Measurements from ENCODE around the gene CHN2. TPM values are rescaled to one million over a fixed set of nuclear protein-coding genes. Genes with fewer than 3 reads are reported as not detected.

Gene CHN2
- total RNA-seq, 1 experiment from 2014 or later: 5.1 TPM

- H3K9me3 Mint-ChIP-seq (ENCODE audit: unreplicated experiment): no peaks in the 10 kb centered on the region
- no peaks in the 10 kb centered on the region for H3K27me3 Mint-ChIP-seq (ENCODE audit: insufficient read depth, unreplicated experiment)
- peaks cover 8% of the 10 kb centered on the region for H3K4me1 Mint-ChIP-seq (ENCODE audit: insufficient read depth, unreplicated experiment)
- no peak overlapping the region for H3K27ac Mint-ChIP-seq (ENCODE audit: low read depth, unreplicated experiment)
- no peak overlapping the region for H3K4me3 Mint-ChIP-seq (ENCODE audit: unreplicated experiment)
- intact Hi-C loops (cut with micrococcal nuclease): no loop called here
- no peak for DNase-seq (ENCODE audit: unreplicated experiment)
- CTCF ChIA-PET: interaction anchor here (1.0 kb wide), 1 partner anchor 27 kb away, joined by 4 read pairs; no protein-coding TSS in a partner anchor
- POLR2A ChIA-PET: no interaction called here
- TF ChIP-seq CTCF (IDR thresholded peaks at IDR 0.05; ENCODE audit: unreplicated experiment): no peak
- BruUV-seq (replicated peaks): no TSS peak
- H3K36me3 Mint-ChIP-seq (ENCODE audit: insufficient read depth, unreplicated experiment): no peaks in the 10 kb centered on the region
Measured at GRCh38 chr7:29214816-29215215, 20.2 kb downstream of the CHN2 start.

GRCh38 chr7:29216128-29216527, 21.6 kb downstream of the CHN2 start:
- ChIA-PET CTCF (interaction anchor here (1.4 kb wide), 1 partner anchor 110 kb away, joined by 4 read pairs; no protein-coding TSS in a partner anchor), POLR2A (no interaction called here)
- H3K27ac Mint-ChIP-seq (ENCODE audit: low read depth, unreplicated experiment): no peak overlapping the region
- H3K4me3 Mint-ChIP-seq (ENCODE audit: unreplicated experiment): no peak overlapping the region
- H3K27me3 Mint-ChIP-seq (ENCODE audit: insufficient read depth, unreplicated experiment): no peaks in the 10 kb centered on the region
- no peak for TF ChIP-seq CTCF (IDR thresholded peaks at IDR 0.05; ENCODE audit: unreplicated experiment)
- H3K4me1 Mint-ChIP-seq (ENCODE audit: insufficient read depth, unreplicated experiment): peaks cover 8% of the 10 kb centered on the region
- H3K9me3 Mint-ChIP-seq (ENCODE audit: unreplicated experiment): no peaks in the 10 kb centered on the region
- no peaks in the 10 kb centered on the region for H3K36me3 Mint-ChIP-seq (ENCODE audit: insufficient read depth, unreplicated experiment)
- intact Hi-C loops (cut with micrococcal nuclease): no loop called here
- BruUV-seq (replicated peaks): no TSS peak
- DNase-seq (ENCODE audit: unreplicated experiment): no peak

- POLR2A ChIA-PET: no interaction called here
Measured at GRCh38 chr7:29217113-29217512, 22.5 kb downstream of the CHN2 start.

GRCh38 chr7:29224726-29225125, 30.2 kb downstream of the CHN2 start:
- CTCF ChIA-PET: no interaction called here
- H3K27me3 Mint-ChIP-seq (ENCODE audit: insufficient read depth, unreplicated experiment): no peaks in the 10 kb centered on the region
- POLR2A ChIA-PET: no interaction called here
- no peak overlapping the region for H3K4me3 Mint-ChIP-seq (ENCODE audit: unreplicated experiment)
- intact Hi-C loops (cut with micrococcal nuclease): no loop called here
- H3K36me3 Mint-ChIP-seq (ENCODE audit: insufficient read depth, unreplicated experiment): no peaks in the 10 kb centered on the region
- no peak for TF ChIP-seq CTCF (IDR thresholded peaks at IDR 0.05; ENCODE audit: unreplicated experiment)
- H3K27ac Mint-ChIP-seq (ENCODE audit: low read depth, unreplicated experiment): no peak overlapping the region
- H3K9me3 Mint-ChIP-seq (ENCODE audit: unreplicated experiment): no peaks in the 10 kb centered on the region
- peak; percentile 2 for DNase-seq (ENCODE audit: unreplicated experiment)
- H3K4me1 Mint-ChIP-seq (ENCODE audit: insufficient read depth, unreplicated experiment): no peaks in the 10 kb centered on the region
- BruUV-seq (replicated peaks): no TSS peak

More at GRCh38 chr7:29217113-29217512, 22.5 kb downstream of the CHN2 start:
- no peaks in the 10 kb centered on the region for H3K9me3 Mint-ChIP-seq (ENCODE audit: unreplicated experiment)
- no peaks in the 10 kb centered on the region for H3K36me3 Mint-ChIP-seq (ENCODE audit: insufficient read depth, unreplicated experiment)
- no peak for DNase-seq (ENCODE audit: unreplicated experiment)
- BruUV-seq (replicated peaks): no TSS peak
- intact Hi-C loops (cut with micrococcal nuclease): no loop called here
- no peak overlapping the region for H3K4me3 Mint-ChIP-seq (ENCODE audit: unreplicated experiment)
- H3K27ac Mint-ChIP-seq (ENCODE audit: low read depth, unreplicated experiment): no peak overlapping the region
- TF ChIP-seq CTCF (IDR thresholded peaks at IDR 0.05; ENCODE audit: unreplicated experiment): no peak
- peaks cover 8% of the 10 kb centered on the region for H3K4me1 Mint-ChIP-seq (ENCODE audit: insufficient read depth, unreplicated experiment)
- CTCF ChIA-PET: interaction anchor here (1.4 kb wide), 1 partner anchor 111 kb away, joined by 4 read pairs; no protein-coding TSS in a partner anchor
- no peaks in the 10 kb centered on the region for H3K27me3 Mint-ChIP-seq (ENCODE audit: insufficient read depth, unreplicated experiment)
